MCF 10A (cell line): ENCODE data around the gene TAOK2. TPM values are rescaled to one million over a fixed set of nuclear protein-coding genes. Genes with fewer than 3 reads are reported as not detected.

Experiments used
- BruUV-seq: library from RNA; stranded (reverse); fragments of 400-500 nt; replicated peaks from 2 replicates; lab custom pipeline; 2021; lab: Mats Ljungman, UMichigan
- CTCF ChIA-PET: fragments of 300-600 bp; sonication (Branson Sonifier 250); formaldehyde crosslinking; extraction: SDS; loops from one replicate; lab custom pipeline; 2021; ENCODE audit warnings: antibody characterized with exemption, inconsistent platforms; lab: Yijun Ruan, JAX
- POLR2A ChIA-PET: fragments of 300-600, 350-650 bp; sonication (Branson Sonifier 250); formaldehyde crosslinking; extraction: SDS; loops from one replicate; lab custom pipeline; 2020; ENCODE audit warnings: antibody characterized with exemption, inconsistent platforms; lab: Yijun Ruan, JAX
- DNase-seq: peaks from one replicate; pipeline ENCODE4 v3.0.0-alpha.2; 2018; ENCODE audit not compliant: unreplicated experiment
- H3K27ac Mint-ChIP-seq: one replicate; pipeline ENCODE4 v1.8.0; 2022; ENCODE audit warnings: mild to moderate bottlenecking, low read depth, mixed read lengths; ENCODE audit not compliant: unreplicated experiment
- H3K27me3 Mint-ChIP-seq: one replicate; pipeline ENCODE4 v1.8.0; 2022; ENCODE audit warnings: mixed read lengths; ENCODE audit not compliant: insufficient read depth, unreplicated experiment
- H3K36me3 Mint-ChIP-seq: one replicate; pipeline ENCODE4 v1.8.0; 2022; ENCODE audit warnings: mild to moderate bottlenecking, moderate library complexity, mixed read lengths; ENCODE audit not compliant: insufficient read depth, unreplicated experiment
- H3K4me1 Mint-ChIP-seq: one replicate; pipeline ENCODE4 v1.8.0; 2022; ENCODE audit warnings: mixed read lengths; ENCODE audit not compliant: insufficient read depth, unreplicated experiment
- H3K4me3 Mint-ChIP-seq: one replicate; pipeline ENCODE4 v1.8.0; 2022; ENCODE audit warnings: mild to moderate bottlenecking, moderate library complexity, mixed read lengths; ENCODE audit not compliant: unreplicated experiment
- H3K9me3 Mint-ChIP-seq: one replicate; pipeline ENCODE4 v1.8.0; 2022; ENCODE audit warnings: mixed read lengths; ENCODE audit not compliant: unreplicated experiment
- intact Hi-C: fragments of 100-400 bp; cut with micrococcal nuclease; formaldehyde crosslinking; loops from 2 replicates; pipeline ENCODE4 v1.14.1; 2022
- total RNA-seq: library from RNA; stranded (reverse); gene quantifications from 2 replicates; pipeline ENCODE4 v1.2.3, GENCODE V29; 2022
- TF ChIP-seq, protein P1 (sequence below): fragments of 200-600 bp; IDR thresholded peaks from one replicate; pipeline ENCODE4 v1.8.0; 2022; ENCODE audit warnings: antibody characterized with exemption, mild to moderate bottlenecking; ENCODE audit not compliant: unreplicated experiment

Gene TAOK2
- total RNA-seq, 1 experiment from 2014 or later: 29.3 TPM

GRCh38 chr16:30030011-30030685, 56.5 kb downstream of the TAOK2 start:
- ChIA-PET CTCF (interaction anchor here (0.7 to 2.8 kb wide), 2 partner anchors 8 to 353 kb away, joined by 3 to 32 read pairs; partner anchors contain the start of gene C16orf92), POLR2A (no interaction called here)
- Mint-ChIP-seq H3K4me3 (no peak overlapping the region), H3K4me1 (no peaks in the 10 kb centered on the region), H3K27ac (no peak overlapping the region), H3K27me3 (peaks cover 53% of the 10 kb centered on the region), H3K9me3 (no peaks in the 10 kb centered on the region), H3K36me3 (no peaks in the 10 kb centered on the region)
- no TSS peak for BruUV-seq
- no peak for DNase-seq
- TF ChIP-seq, protein P1, sequence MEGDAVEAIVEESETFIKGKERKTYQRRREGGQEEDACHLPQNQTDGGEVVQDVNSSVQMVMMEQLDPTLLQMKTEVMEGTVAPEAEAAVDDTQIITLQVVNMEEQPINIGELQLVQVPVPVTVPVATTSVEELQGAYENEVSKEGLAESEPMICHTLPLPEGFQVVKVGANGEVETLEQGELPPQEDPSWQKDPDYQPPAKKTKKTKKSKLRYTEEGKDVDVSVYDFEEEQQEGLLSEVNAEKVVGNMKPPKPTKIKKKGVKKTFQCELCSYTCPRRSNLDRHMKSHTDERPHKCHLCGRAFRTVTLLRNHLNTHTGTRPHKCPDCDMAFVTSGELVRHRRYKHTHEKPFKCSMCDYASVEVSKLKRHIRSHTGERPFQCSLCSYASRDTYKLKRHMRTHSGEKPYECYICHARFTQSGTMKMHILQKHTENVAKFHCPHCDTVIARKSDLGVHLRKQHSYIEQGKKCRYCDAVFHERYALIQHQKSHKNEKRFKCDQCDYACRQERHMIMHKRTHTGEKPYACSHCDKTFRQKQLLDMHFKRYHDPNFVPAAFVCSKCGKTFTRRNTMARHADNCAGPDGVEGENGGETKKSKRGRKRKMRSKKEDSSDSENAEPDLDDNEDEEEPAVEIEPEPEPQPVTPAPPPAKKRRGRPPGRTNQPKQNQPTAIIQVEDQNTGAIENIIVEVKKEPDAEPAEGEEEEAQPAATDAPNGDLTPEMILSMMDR: no peak
- intact Hi-C loops: no loop called here

GRCh38 chr16:30030841-30031413, 57.3 kb downstream of the TAOK2 start, which contains the start of gene TLCD3B:
TLCD3B (minus strand) TSS chr16:30031271; CDS start chr16:30030527, 744 bp downstream.
- Mint-ChIP-seq H3K9me3 (no peaks in the 10 kb centered on the region), H3K27ac (no peak within 1 kb of the TSS), H3K4me3 (no peak within 1 kb of the TSS), H3K36me3 (no peaks in the 10 kb centered on the region), H3K27me3 (peaks cover 47% of the 10 kb centered on the region), H3K4me1 (no peaks in the 10 kb centered on the region)
- ChIA-PET CTCF (interaction anchor here (0.5 to 3.7 kb wide), 21 partner anchors 9 to 378 kb away, joined by 3 to 43 read pairs (median 5); partner anchors contain the start of gene C16orf92), POLR2A (interaction anchor here (0.9 to 1.0 kb wide), 2 partner anchors 9 to 163 kb away, joined by 3 read pairs; no protein-coding TSS in a partner anchor)
- no peak for DNase-seq
- BruUV-seq: no TSS peak
- intact Hi-C loops: no loop called here
- TF ChIP-seq, protein P1: no peak

GRCh38 chr16:30031477-30031918, 57.8 kb downstream of the TAOK2 start:
- Mint-ChIP-seq H3K4me3 (no peak overlapping the region), H3K36me3 (no peaks in the 10 kb centered on the region)

More at GRCh38 chr16:30031477-30031918, 57.8 kb downstream of the TAOK2 start:
- H3K9me3 Mint-ChIP-seq: no peaks in the 10 kb centered on the region
- no peak for DNase-seq
- H3K27me3 Mint-ChIP-seq: peaks cover 42% of the 10 kb centered on the region
- intact Hi-C loops: no loop called here
- TF ChIP-seq, protein P1: no peak
- BruUV-seq: no TSS peak
- no peaks in the 10 kb centered on the region for H3K4me1 Mint-ChIP-seq
- ChIA-PET POLR2A (interaction anchor here (0.5 to 1.3 kb wide), 4 partner anchors 9 to 163 kb away, joined by 3 read pairs; no protein-coding TSS in a partner anchor), CTCF (interaction anchor here (0.5 to 3.7 kb wide), 32 partner anchors 9 to 377 kb away, joined by 3 to 43 read pairs (median 6); partner anchors contain the start of genes C16orf92, KCTD13, MVP and PAGR1)
- no peak overlapping the region for H3K27ac Mint-ChIP-seq
